Endothelial cell (in vitro differentiated cells): ENCODE results near the gene DPPA5. TPM values are rescaled to one million over a fixed set of nuclear protein-coding genes. Genes with fewer than 3 reads are reported as not detected.
"Not testable (repeated sequence)": the region's sequence is repeated elsewhere in the genome, so short reads cannot be mapped to it uniquely, and the experiment has no call there.

ENCODE experiments used
- DNase-seq: peaks from one replicate; pipeline ENCODE4 v3.0.0; 2021; ENCODE audit warnings: low spot score
- H3K27ac Mint-ChIP-seq: one replicate; pipeline ENCODE4 v1.8.0; 2021; ENCODE audit warnings: mixed read lengths, inconsistent platforms; ENCODE audit not compliant: unreplicated experiment
- H3K27me3 Mint-ChIP-seq: one replicate; pipeline ENCODE4 v1.8.0; 2021; ENCODE audit warnings: mild to moderate bottlenecking, moderate library complexity, mixed read lengths, inconsistent platforms; ENCODE audit not compliant: unreplicated experiment
- H3K36me3 Mint-ChIP-seq: one replicate; pipeline ENCODE4 v1.8.0; 2021; ENCODE audit warnings: mild to moderate bottlenecking, low read depth, mixed read lengths, inconsistent platforms; ENCODE audit not compliant: unreplicated experiment
- H3K4me1 Mint-ChIP-seq: one replicate; pipeline ENCODE4 v1.8.0; 2021; ENCODE audit warnings: mild to moderate bottlenecking, mixed read lengths, inconsistent platforms; ENCODE audit not compliant: unreplicated experiment
- H3K4me3 Mint-ChIP-seq: one replicate; pipeline ENCODE4 v1.8.0; 2021; ENCODE audit warnings: mild to moderate bottlenecking, mixed read lengths, inconsistent platforms; ENCODE audit not compliant: unreplicated experiment
- H3K9me3 Mint-ChIP-seq: one replicate; pipeline ENCODE4 v1.8.0; 2021; ENCODE audit warnings: mixed read lengths, inconsistent platforms; ENCODE audit not compliant: unreplicated experiment
- total RNA-seq: library from RNA; stranded (reverse); fragmentation: NEBNext Ultra II Directional; extraction: Animal tissue kit (Norgen Biotek cat#: 25700); gene quantifications from one replicate; pipeline ENCODE4 v1.2.1, GENCODE V29; 2021; ENCODE audit not compliant: unreplicated experiment
- TF ChIP-seq, protein P1 (sequence below): fragments of 200-600 bp; sonication (generic); IDR thresholded peaks from one replicate; pipeline ENCODE4 v1.5.0; 2021; ENCODE audit warnings: antibody characterized with exemption; ENCODE audit not compliant: unreplicated experiment

Gene DPPA5
- total RNA-seq, 1 donor from 2014 or later = not detected

GRCh38 chr6:73325656-73326055 lies 28.4 kb downstream of the DPPA5 start:
- H3K27me3 Mint-ChIP-seq = peaks cover 2% of the 10 kb centered on the region
- no peak for DNase-seq
- no peaks in the 10 kb centered on the region for H3K4me1 Mint-ChIP-seq
- H3K27ac Mint-ChIP-seq = no peak overlapping the region
- no peaks in the 10 kb centered on the region for H3K9me3 Mint-ChIP-seq
- TF ChIP-seq, protein P1, sequence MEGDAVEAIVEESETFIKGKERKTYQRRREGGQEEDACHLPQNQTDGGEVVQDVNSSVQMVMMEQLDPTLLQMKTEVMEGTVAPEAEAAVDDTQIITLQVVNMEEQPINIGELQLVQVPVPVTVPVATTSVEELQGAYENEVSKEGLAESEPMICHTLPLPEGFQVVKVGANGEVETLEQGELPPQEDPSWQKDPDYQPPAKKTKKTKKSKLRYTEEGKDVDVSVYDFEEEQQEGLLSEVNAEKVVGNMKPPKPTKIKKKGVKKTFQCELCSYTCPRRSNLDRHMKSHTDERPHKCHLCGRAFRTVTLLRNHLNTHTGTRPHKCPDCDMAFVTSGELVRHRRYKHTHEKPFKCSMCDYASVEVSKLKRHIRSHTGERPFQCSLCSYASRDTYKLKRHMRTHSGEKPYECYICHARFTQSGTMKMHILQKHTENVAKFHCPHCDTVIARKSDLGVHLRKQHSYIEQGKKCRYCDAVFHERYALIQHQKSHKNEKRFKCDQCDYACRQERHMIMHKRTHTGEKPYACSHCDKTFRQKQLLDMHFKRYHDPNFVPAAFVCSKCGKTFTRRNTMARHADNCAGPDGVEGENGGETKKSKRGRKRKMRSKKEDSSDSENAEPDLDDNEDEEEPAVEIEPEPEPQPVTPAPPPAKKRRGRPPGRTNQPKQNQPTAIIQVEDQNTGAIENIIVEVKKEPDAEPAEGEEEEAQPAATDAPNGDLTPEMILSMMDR = no peak
- H3K36me3 Mint-ChIP-seq = no peaks in the 10 kb centered on the region
- H3K4me3 Mint-ChIP-seq = no peak overlapping the region

GRCh38 chr6:73323323-73323722 lies 30.8 kb downstream of the DPPA5 start:
- Mint-ChIP-seq H3K27ac (no peak overlapping the region), H3K36me3 (no peaks in the 10 kb centered on the region), H3K27me3 (peaks cover 2% of the 10 kb centered on the region), H3K4me3 (no peak overlapping the region), H3K4me1 (no peaks in the 10 kb centered on the region), H3K9me3 (no peaks in the 10 kb centered on the region)
- DNase-seq = no peak
- TF ChIP-seq, protein P1 = no peak

GRCh38 chr6:73314577-73315492 lies 39.2 kb downstream of the DPPA5 start:
- Mint-ChIP-seq H3K4me1 (peaks cover 4% of the 10 kb centered on the region), H3K4me3 (no peak overlapping the region), H3K27me3 (peaks cover 3% of the 10 kb centered on the region), H3K9me3 (no peaks in the 10 kb centered on the region), H3K36me3 (no peaks in the 10 kb centered on the region), H3K27ac (no peak overlapping the region)
- no peak for DNase-seq
- TF ChIP-seq, protein P1 = no peak

GRCh38 chr6:73310503-73310845 lies 43.6 kb downstream of the DPPA5 start:
- not testable (repeated sequence) for H3K36me3 Mint-ChIP-seq, DNase-seq, H3K27me3 Mint-ChIP-seq, H3K9me3 Mint-ChIP-seq, H3K4me1 Mint-ChIP-seq
- Mint-ChIP-seq H3K4me3 (peak overlapping the region; percentile 92), H3K27ac (peak overlapping the region; percentile 5)

GRCh38 chr6:73309785-73310502 lies 44.1 kb downstream of the DPPA5 start:
- Mint-ChIP-seq H3K27ac (no peak overlapping the region), H3K9me3 (no peaks in the 10 kb centered on the region), H3K4me3 (peak overlapping the region; percentile 92), H3K36me3 (no peaks in the 10 kb centered on the region), H3K4me1 (peaks cover 8% of the 10 kb centered on the region), H3K27me3 (peaks cover 4% of the 10 kb centered on the region)
- peak; percentile 63 for DNase-seq
- TF ChIP-seq, protein P1 = no peak
